PC-9 (cell line): Measurements from ENCODE around the gene ATP1A2. TPM values are rescaled to one million over a fixed set of nuclear protein-coding genes. Genes with fewer than 3 reads are reported as not detected.

ENCODE experiments used
- BruUV-seq: library from RNA; stranded (reverse); fragments of 400-500 nt; replicated peaks from 2 replicates; lab custom pipeline; 2021; lab: Mats Ljungman, UMichigan
- CTCF ChIA-PET: fragments of 300-600 bp; sonication (Branson Sonifier 250); formaldehyde crosslinking; loops from one replicate; lab custom pipeline; 2022; ENCODE audit warnings: antibody characterized with exemption; lab: Charles Lee
- POLR2A ChIA-PET: fragments of 300-600 bp; sonication (Branson Sonifier 250); formaldehyde crosslinking; loops from one replicate; lab custom pipeline; 2022; ENCODE audit warnings: antibody characterized with exemption; ENCODE audit not compliant: unreplicated experiment; lab: Charles Lee
- DNase-seq, 2 experiments: peaks; one replicate each; pipeline versions ENCODE4 v3.0.0 to v3.0.0-alpha.2; 2015 to 2022; ENCODE audit warnings: mixed read lengths in 1 of 2
- H2AFZ ChIP-seq: fragments of 200-600 bp; sonication (generic); 2 replicates; pipeline ENCODE4 v1.8.1; 2017; ENCODE audit warnings: antibody characterized with exemption
- H3F3A ChIP-seq: fragments of 200-600 bp; sonication (generic); 2 replicates; pipeline ENCODE4 v1.8.1; 2017; ENCODE audit warnings: antibody characterized with exemption, mild to moderate bottlenecking, low read depth; ENCODE audit not compliant: insufficient read depth
- H3K27ac ChIP-seq: fragments of 200-600 bp; sonication (generic); 2 replicates; pipeline ENCODE4 v1.6.1; 2016; ENCODE audit warnings: mixed run types
- H3K27me3 ChIP-seq: fragments of 200-600 bp; sonication (generic); 2 replicates; pipeline ENCODE4 v1.6.1; 2016; ENCODE audit warnings: low read depth, mixed run types; ENCODE audit not compliant: insufficient read depth
- H3K36me3 ChIP-seq: fragments of 200-600 bp; sonication (generic); 2 replicates; pipeline ENCODE4 v1.6.1; 2016; ENCODE audit warnings: low read depth, mixed run types
- H3K4me1 ChIP-seq: fragments of 200-600 bp; sonication (generic); replicated peaks from 2 replicates; pipeline ENCODE4 v1.6.1; 2016; ENCODE audit warnings: mixed run types; ENCODE audit not compliant: insufficient read depth
- H3K4me2 ChIP-seq: fragments of 200-600 bp; sonication (generic); 2 replicates; pipeline ENCODE4 v1.6.1; 2017; ENCODE audit warnings: mixed run types
- H3K4me3 ChIP-seq: fragments of 200-600 bp; sonication (generic); 2 replicates; pipeline ENCODE4 v1.6.1; 2016; ENCODE audit warnings: mixed run types
- H3K79me2 ChIP-seq: fragments of 200-600 bp; sonication (generic); 2 replicates; pipeline ENCODE4 v1.6.1; 2017; ENCODE audit warnings: low read depth, mixed run types
- H3K9me2 ChIP-seq: fragments of 200-600 bp; sonication (generic); 2 replicates; pipeline ENCODE4 v1.8.1; 2017; ENCODE audit warnings: mild to moderate bottlenecking; ENCODE audit not compliant: insufficient read depth
- H3K9me3 ChIP-seq: fragments of 200-600 bp; sonication (generic); 2 replicates; pipeline ENCODE4 v1.8.1; 2016; ENCODE audit warnings: low read depth; ENCODE audit not compliant: insufficient read depth
- H4K20me1 ChIP-seq: fragments of 200-600 bp; sonication (generic); 2 replicates; pipeline ENCODE4 v1.8.1; 2017; ENCODE audit not compliant: insufficient read depth
- EZH2 ChIP-seq: fragments of 200-600 bp; sonication (generic); IDR thresholded peaks from 2 replicates; pipeline ENCODE4 v1.8.0; 2017; ENCODE audit warnings: antibody characterized with exemption, low read depth
- intact Hi-C: fragments of 100-400 bp; cut with micrococcal nuclease; formaldehyde crosslinking; loops from one replicate; pipeline ENCODE4 v1.10.0; 2022; ENCODE audit not compliant: unreplicated experiment
- total RNA-seq: library from RNA; stranded (reverse); gene quantifications from 2 replicates; pipeline ENCODE4 v1.2.3, GENCODE V29; 2021
- TF ChIP-seq, protein P1 (sequence below): fragments of 200-600 bp; sonication (generic); conservative IDR thresholded peaks from 2 replicates; pipeline ENCODE4 v1.6.1; 2017; ENCODE audit warnings: mixed run types, antibody characterized with exemption, mild to moderate bottlenecking, moderate library complexity

Gene ATP1A2
- total RNA-seq, 1 experiment from 2014 or later, result 1.1 TPM

DNA sequence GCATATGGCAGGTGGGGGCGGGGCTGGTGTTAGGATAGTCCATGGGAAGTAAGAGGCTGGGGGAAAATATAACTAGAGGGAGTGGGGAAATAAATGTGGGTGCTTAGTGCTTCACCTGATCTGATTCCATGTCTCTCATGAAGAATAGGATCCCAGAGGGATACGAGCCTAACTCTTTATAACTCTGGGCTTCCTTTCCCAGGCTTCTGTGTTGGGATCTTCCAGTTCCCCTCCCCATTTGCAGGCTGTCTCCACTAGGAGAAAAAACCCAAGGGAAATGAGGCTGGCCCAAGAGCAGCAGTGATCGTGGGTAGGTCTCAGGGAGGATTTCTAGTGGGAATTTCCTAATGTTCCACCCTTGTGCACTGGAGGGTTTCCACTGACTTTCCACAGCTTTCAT lies 32.6 kb upstream of the ATP1A2 start:
- no peaks in the 10 kb centered on the region for H3K9me2 ChIP-seq
- no peak overlapping the region for H3K4me3 ChIP-seq
- CTCF ChIA-PET, result interaction anchor here (1.9 kb wide), 1 partner anchor 75 kb away, joined by 4 read pairs; no protein-coding TSS in a partner anchor
- no peaks in the 10 kb centered on the region for H3K36me3 ChIP-seq
- intact Hi-C loops, result loop anchor here (10.0 kb wide), 1 partner anchor 522 kb away; no protein-coding TSS in a partner anchor
- H4K20me1 ChIP-seq, result no peaks in the 10 kb centered on the region
- no peak overlapping the region for H3K27ac ChIP-seq
- H3K27me3 ChIP-seq, result peaks cover 32% of the 10 kb centered on the region
- no peaks in the 10 kb centered on the region for H3K79me2 ChIP-seq
- no TSS peak for BruUV-seq
- no peak for DNase-seq
- TF ChIP-seq EZH2, result no peak
- TF ChIP-seq, protein P1, sequence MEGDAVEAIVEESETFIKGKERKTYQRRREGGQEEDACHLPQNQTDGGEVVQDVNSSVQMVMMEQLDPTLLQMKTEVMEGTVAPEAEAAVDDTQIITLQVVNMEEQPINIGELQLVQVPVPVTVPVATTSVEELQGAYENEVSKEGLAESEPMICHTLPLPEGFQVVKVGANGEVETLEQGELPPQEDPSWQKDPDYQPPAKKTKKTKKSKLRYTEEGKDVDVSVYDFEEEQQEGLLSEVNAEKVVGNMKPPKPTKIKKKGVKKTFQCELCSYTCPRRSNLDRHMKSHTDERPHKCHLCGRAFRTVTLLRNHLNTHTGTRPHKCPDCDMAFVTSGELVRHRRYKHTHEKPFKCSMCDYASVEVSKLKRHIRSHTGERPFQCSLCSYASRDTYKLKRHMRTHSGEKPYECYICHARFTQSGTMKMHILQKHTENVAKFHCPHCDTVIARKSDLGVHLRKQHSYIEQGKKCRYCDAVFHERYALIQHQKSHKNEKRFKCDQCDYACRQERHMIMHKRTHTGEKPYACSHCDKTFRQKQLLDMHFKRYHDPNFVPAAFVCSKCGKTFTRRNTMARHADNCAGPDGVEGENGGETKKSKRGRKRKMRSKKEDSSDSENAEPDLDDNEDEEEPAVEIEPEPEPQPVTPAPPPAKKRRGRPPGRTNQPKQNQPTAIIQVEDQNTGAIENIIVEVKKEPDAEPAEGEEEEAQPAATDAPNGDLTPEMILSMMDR, result no peak
- no peak overlapping the region for H3K4me2 ChIP-seq
- H2AFZ ChIP-seq, result no peak overlapping the region
- POLR2A ChIA-PET, result interaction anchor here (0.6 kb wide), 1 partner anchor 939 kb away, joined by 4 read pairs; no protein-coding TSS in a partner anchor
- H3K4me1 ChIP-seq, result no peaks in the 10 kb centered on the region
- H3F3A ChIP-seq, result no peaks in the 10 kb centered on the region
- no peaks in the 10 kb centered on the region for H3K9me3 ChIP-seq

DNA sequence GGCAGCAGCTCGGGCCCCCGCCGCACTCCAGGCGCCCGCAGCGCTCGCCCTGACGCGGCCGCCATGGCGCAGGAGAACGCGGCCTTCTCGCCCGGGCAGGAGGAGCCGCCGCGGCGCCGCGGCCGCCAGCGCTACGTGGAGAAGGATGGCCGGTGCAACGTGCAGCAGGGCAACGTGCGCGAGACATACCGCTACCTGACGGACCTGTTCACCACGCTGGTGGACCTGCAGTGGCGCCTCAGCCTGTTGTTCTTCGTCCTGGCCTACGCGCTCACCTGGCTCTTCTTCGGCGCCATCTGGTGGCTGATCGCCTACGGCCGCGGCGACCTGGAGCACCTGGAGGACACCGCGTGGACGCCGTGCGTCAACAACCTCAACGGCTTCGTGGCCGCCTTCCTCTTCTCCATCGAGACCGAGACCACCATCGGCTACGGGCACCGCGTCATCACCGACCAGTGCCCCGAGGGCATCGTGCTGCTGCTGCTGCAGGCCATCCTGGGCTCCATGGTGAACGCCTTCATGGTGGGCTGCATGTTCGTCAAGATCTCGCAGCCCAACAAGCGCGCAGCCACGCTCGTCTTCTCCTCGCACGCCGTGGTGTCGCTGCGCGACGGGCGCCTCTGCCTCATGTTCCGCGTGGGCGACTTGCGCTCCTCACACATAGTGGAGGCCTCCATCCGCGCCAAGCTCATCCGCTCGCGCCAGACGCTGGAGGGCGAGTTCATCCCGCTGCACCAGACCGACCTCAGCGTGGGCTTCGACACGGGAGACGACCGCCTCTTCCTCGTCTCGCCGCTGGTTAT lies 31.4 kb upstream of the ATP1A2 start:
- Histone ChIP-seq H2AFZ (no peak overlapping the region), H4K20me1 (no peaks in the 10 kb centered on the region), H3K4me2 (no peak overlapping the region), H3F3A (no peaks in the 10 kb centered on the region), H3K27ac (no peak overlapping the region), H3K4me3 (no peak overlapping the region), H3K36me3 (no peaks in the 10 kb centered on the region), H3K9me2 (no peaks in the 10 kb centered on the region), H3K4me1 (no peaks in the 10 kb centered on the region), H3K9me3 (no peaks in the 10 kb centered on the region), H3K79me2 (no peaks in the 10 kb centered on the region), H3K27me3 (peaks cover 32% of the 10 kb centered on the region)
- ChIA-PET POLR2A (no interaction called here), CTCF (no interaction called here)
- no TSS peak for BruUV-seq
- no peak for DNase-seq
- intact Hi-C loops, result loop anchor here (10.0 kb wide), 1 partner anchor 521 kb away; no protein-coding TSS in a partner anchor
- TF ChIP-seq, protein P1, result no peak; the same call in 1 of the 2 replicates
- TF ChIP-seq EZH2, result no peak

DNA sequence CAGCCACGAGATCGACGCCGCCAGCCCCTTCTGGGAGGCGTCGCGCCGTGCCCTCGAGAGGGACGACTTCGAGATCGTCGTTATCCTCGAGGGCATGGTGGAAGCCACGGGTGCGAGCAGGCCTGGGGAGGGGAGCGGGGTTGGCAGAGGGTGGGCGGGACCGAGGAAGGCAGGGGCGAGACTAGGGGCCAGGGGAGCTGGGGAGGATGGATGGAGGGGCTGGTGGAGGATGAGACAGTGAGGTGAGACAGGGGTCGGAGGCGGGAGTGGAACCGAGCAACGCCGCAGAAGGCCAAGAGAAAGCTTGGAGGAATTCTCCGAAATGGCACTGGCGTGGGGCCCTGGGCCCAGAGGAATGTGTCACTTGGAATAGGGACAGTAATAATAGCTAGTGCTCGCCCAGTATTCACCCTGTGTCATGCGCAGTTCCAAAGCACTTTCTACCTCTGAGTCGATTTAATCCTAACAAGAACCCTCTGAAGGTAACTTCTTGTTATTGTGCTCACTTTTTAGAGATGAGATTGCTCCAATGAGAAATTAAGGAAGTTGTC lies 30.7 kb upstream of the ATP1A2 start:
- Histone ChIP-seq H3K27ac (no peak overlapping the region), H2AFZ (no peak overlapping the region), H3K4me3 (no peak overlapping the region), H3F3A (no peaks in the 10 kb centered on the region), H3K4me2 (no peak overlapping the region), H3K27me3 (peaks cover 30% of the 10 kb centered on the region), H4K20me1 (no peaks in the 10 kb centered on the region), H3K9me2 (no peaks in the 10 kb centered on the region), H3K9me3 (no peaks in the 10 kb centered on the region), H3K36me3 (no peaks in the 10 kb centered on the region), H3K79me2 (no peaks in the 10 kb centered on the region), H3K4me1 (no peaks in the 10 kb centered on the region)
- ChIA-PET CTCF (interaction anchor here (1.3 kb wide), 2 partner anchors 134 to 168 kb away, joined by 7 read pairs; no protein-coding TSS in a partner anchor), POLR2A (no interaction called here)
- no peak for DNase-seq
- no TSS peak for BruUV-seq
- TF ChIP-seq, protein P1, result no peak
- no peak for TF ChIP-seq EZH2
- intact Hi-C loops, result loop anchor here (1.0 to 10.0 kb wide), 2 partner anchors 206 to 520 kb away; no protein-coding TSS in a partner anchor
